Ascending aorta (tissue), 2 donors: ENCODE measurements around the gene PPARA. TPM values are rescaled to one million over a fixed set of nuclear protein-coding genes. Genes with fewer than 3 reads are reported as not detected.
A peak's percentile ranks its signal among the peaks of the same experiment; 100 is the strongest.

Experiments used
- DNase-seq, 2 donors: peaks; one replicate each; pipeline ENCODE4 v3.0.0-alpha.2; 2019; ENCODE audit warnings: low spot score in 2 of 2
- H3K27ac ChIP-seq, 2 donors: fragments of 200-600 bp; sonication (generic); one replicate each; pipeline ENCODE4 v1.5.1; 2016 to 2017; ENCODE audit warnings: mild to moderate bottlenecking in 1 of 2
- H3K27me3 ChIP-seq: fragments of 200-600 bp; sonication (generic); one replicate; pipeline ENCODE4 v1.5.1; 2017
- H3K36me3 ChIP-seq, 2 donors: fragments of 200-600 bp; sonication (generic); one replicate each; pipeline ENCODE4 v1.5.1; 2016
- H3K4me1 ChIP-seq, 2 donors: fragments of 200-600 bp; sonication (generic); one replicate each; pipeline ENCODE4 v1.5.1; 2016 to 2017; ENCODE audit warnings: mild to moderate bottlenecking in 1 of 2
- H3K4me3 ChIP-seq, 2 donors: fragments of 200-600 bp; sonication (generic); one replicate each; pipeline ENCODE4 v1.5.1; 2016 to 2017; ENCODE audit warnings: mild to moderate bottlenecking in 1 of 2
- H3K9me3 ChIP-seq, 2 donors: fragments of 200-600 bp; sonication (generic); one replicate each; pipeline ENCODE4 v1.5.1; 2016
- CTCF ChIP-seq, 3 experiments: fragments of 200-600 bp in 2 of 3; fragments of 450-650 bp in 1 of 3; sonication (generic) in 2 of 3; IDR thresholded peaks; one replicate each; pipeline ENCODE4 v1.5.1; 2016 to 2019; ENCODE audit warnings: antibody characterized with exemption in 3 of 3, mild to moderate bottlenecking in 1 of 3, moderate library complexity in 1 of 3
- intact Hi-C: fragments of 100-400 bp; cut with DNase I; formaldehyde crosslinking; loops from one replicate; pipeline ENCODE4 v1.15.1; 2023
- total RNA-seq: library from RNA; depleted of rRNA; stranded (reverse); fragments of >200 nt; gene quantifications from one replicate; pipeline ENCODE4 v1.1.0, GENCODE V29; 2016

PPARA gene
- total RNA-seq, 1 donor from 2014 or later: 20.1 TPM

- no peak for DNase-seq
- intact Hi-C loops: no loop called here
- peaks cover 0 to 4% of the 10 kb centered on the region in 2 donors for H3K36me3 ChIP-seq
- H3K9me3 ChIP-seq: no peaks in the 10 kb centered on the region
- H3K4me3 ChIP-seq: no peak overlapping the region
- H3K27me3 ChIP-seq: no peaks in the 10 kb centered on the region
- H3K27ac ChIP-seq: no peak overlapping the region
- no peaks in the 10 kb centered on the region for H3K4me1 ChIP-seq
- TF ChIP-seq CTCF (IDR thresholded peaks at IDR 0.05): no peak
These were observed 8.0 kb downstream of the PPARA start for GRCh38 chr22:46158283-46158682.

- intact Hi-C loops: no loop called here
These were observed 8.9 kb downstream of the PPARA start for GRCh38 chr22:46159212-46159611.

GRCh38 chr22:46159777-46160176 lies 9.5 kb downstream of the PPARA start:
- intact Hi-C loops: no loop called here

More at GRCh38 chr22:46159212-46159611, 8.9 kb downstream of the PPARA start:
- Histone ChIP-seq H3K27ac (no peak overlapping the region), H3K4me1 (no peaks in the 10 kb centered on the region), H3K27me3 (no peaks in the 10 kb centered on the region), H3K9me3 (no peaks in the 10 kb centered on the region), H3K4me3 (no peak overlapping the region), H3K36me3 (peaks cover under 1 to 4% of the 10 kb centered on the region in 2 donors)
- no peak for TF ChIP-seq CTCF (IDR thresholded peaks at IDR 0.05)
- DNase-seq: no peak

GRCh38 chr22:46162285-46162684 lies 12.0 kb downstream of the PPARA start:
- peaks cover 3 to 4% of the 10 kb centered on the region in 2 donors for H3K36me3 ChIP-seq
- intact Hi-C loops: no loop called here
- H3K4me1 ChIP-seq: no peaks in the 10 kb centered on the region
- peak in 1 of 2 donors; percentile 47 for DNase-seq
- H3K27ac ChIP-seq: no peak overlapping the region
- H3K4me3 ChIP-seq: no peak overlapping the region
- no peak for TF ChIP-seq CTCF (IDR thresholded peaks at IDR 0.05)
- H3K9me3 ChIP-seq: no peaks in the 10 kb centered on the region
- no peaks in the 10 kb centered on the region for H3K27me3 ChIP-seq

More at GRCh38 chr22:46159777-46160176, 9.5 kb downstream of the PPARA start:
- Histone ChIP-seq H3K4me1 (no peaks in the 10 kb centered on the region), H3K36me3 (peaks cover 3 to 4% of the 10 kb centered on the region in 2 donors), H3K9me3 (no peaks in the 10 kb centered on the region), H3K27me3 (no peaks in the 10 kb centered on the region), H3K4me3 (no peak overlapping the region), H3K27ac (no peak overlapping the region)
- no peak for TF ChIP-seq CTCF (IDR thresholded peaks at IDR 0.05)
- DNase-seq: peak in 1 of 2 donors; percentile 21

- Histone ChIP-seq H3K4me1 (no peaks in the 10 kb centered on the region), H3K36me3 (peaks cover 3 to 4% of the 10 kb centered on the region in 2 donors), H3K27ac (no peak overlapping the region), H3K4me3 (no peak overlapping the region), H3K27me3 (no peaks in the 10 kb centered on the region), H3K9me3 (no peaks in the 10 kb centered on the region)
- no peak for TF ChIP-seq CTCF (IDR thresholded peaks at IDR 0.05)
- intact Hi-C loops: no loop called here
- peak in 1 of 2 donors; percentile 33 for DNase-seq
These were observed 12.6 kb downstream of the PPARA start for GRCh38 chr22:46162771-46163556.
